ENCODE data around the gene HEYL. TPM values are rescaled to one million over a fixed set of nuclear protein-coding genes. Genes with fewer than 3 reads are reported as not detected.

The HEYL gene
- total and polyA plus RNA-seq, 9 of the 15 experiments (the other 6 are each of a cell fraction or from before 2014, with no cell fraction given), result 0.13 to 0.89 (median 0.25) TPM

GRCh38 chr1:39652105-39652504 lies 12.7 kb upstream of the HEYL start:
- DNase-seq (ENCODE audit: extremely low read depth in 1 of 4, low spot score in 3 of 4) (no peak), FAIRE-seq (no peak), ATAC-seq (no peak)
- H3K36me3 ChIP-seq (ENCODE audit: control insufficient read depth, insufficient read depth, low read length), result no peaks in the 10 kb centered on the region
- WGBS (ENCODE audit: insufficient coverage, low coverage, missing lambda C conversion rate), result 19% methylated on average over 6 of the region's 6 CpGs
- no peak overlapping the region for H3K4me3 ChIP-seq
- H3K4me2 ChIP-seq (ENCODE audit: insufficient read depth, low read length), result no peak overlapping the region
- peaks cover 9 to 32% of the 10 kb centered on the region in 2 experiments; a peak in 4 of 5 replicates for H3K27me3 ChIP-seq (ENCODE audit: control insufficient read depth in 2 of 2, insufficient read depth in 2 of 2, low read length in 2 of 2)
- no peaks in the 10 kb centered on the region for H4K20me1 ChIP-seq (replicated peaks; ENCODE audit: control insufficient read depth, insufficient read depth, low read length)
- no peak overlapping the region for H2AFZ ChIP-seq (ENCODE audit: low read depth, low read length)
- peaks cover 3% of the 10 kb centered on the region in 2 experiments; a peak in 1 of 5 replicates for H3K4me1 ChIP-seq (replicated peaks in 1 of 2; ENCODE audit: control insufficient read depth in 2 of 2, insufficient read depth in 2 of 2, low read length in 2 of 2)
- no peaks in the 10 kb centered on the region for H3K9me3 ChIP-seq (replicated peaks; ENCODE audit: control insufficient read depth, insufficient read depth, low read depth, low read length)
- H3K9ac ChIP-seq (ENCODE audit: insufficient read depth in 1 of 2, low read depth in 2 of 2, low read length in 2 of 2), result no peak overlapping the region
- no peaks in the 10 kb centered on the region for H3K9me1 ChIP-seq (ENCODE audit: control insufficient read depth, insufficient read depth, low read length)
- TF ChIP-seq STAT6 (CRISPR knock-in tag; IDR thresholded peaks at IDR 0.05), result no peak
- no peak for TF ChIP-seq NFIC (IDR thresholded peaks at IDR 0.05)
- TF ChIP-seq U2AF1 (optimal IDR thresholded peaks at IDR 0.05; ENCODE audit: low read depth, low read length), result no peak
- no TSS peak for BruUV-seq (replicated peaks)
- intact Hi-C loops (cut with micrococcal nuclease) (no loop called here), in situ Hi-C loops (cut with MboI) (no loop called here)
- no peak overlapping the region for H3K27ac ChIP-seq (ENCODE audit: extremely low read depth, low read depth, low read length)
- no peaks in the 10 kb centered on the region for H3K79me2 ChIP-seq (ENCODE audit: control insufficient read depth, insufficient read depth, low read length)
- ChIA-PET POLR2A (no interaction called here), CTCF (ENCODE audit: low intra/inter-chr PET ratio) (interaction anchor here (4.1 kb wide), 1 partner anchor 46 kb away, joined by 37 read pairs; no protein-coding TSS in a partner anchor)

All from K562 (cell line).